Hepatocyte (in vitro differentiated cells): ENCODE results near the gene DAB1. TPM values are rescaled to one million over a fixed set of nuclear protein-coding genes. Genes with fewer than 3 reads are reported as not detected.

Source experiments
- DNase-seq: peaks from one replicate; pipeline ENCODE4 v3.0.0-alpha.2; 2016; ENCODE audit warnings: low spot score
- H2AFZ ChIP-seq: fragments of 200-600 bp; sonication (generic); 2 replicates; pipeline ENCODE4 v1.6.0; 2016; ENCODE audit warnings: antibody characterized with exemption, mild to moderate bottlenecking
- H3K27ac ChIP-seq: fragments of 200-600 bp; sonication (generic); 2 replicates; pipeline ENCODE4 v1.5.1; 2016; ENCODE audit warnings: mild to moderate bottlenecking
- H3K27me3 ChIP-seq: fragments of 200-600 bp; sonication (generic); 2 replicates; pipeline ENCODE4 v1.6.1; 2016
- H3K36me3 ChIP-seq: fragments of 200-600 bp; sonication (generic); replicated peaks from 2 replicates; pipeline ENCODE4 v1.5.1; 2016; ENCODE audit warnings: low read depth; ENCODE audit not compliant: insufficient read depth
- H3K4me1 ChIP-seq: fragments of 200-600 bp; sonication (generic); 2 replicates; pipeline ENCODE4 v1.5.1; 2016; ENCODE audit warnings: mild to moderate bottlenecking, moderate library complexity; ENCODE audit not compliant: insufficient read depth
- H3K4me2 ChIP-seq: fragments of 200-600 bp; sonication (generic); 2 replicates; pipeline ENCODE4 v1.6.0; 2016
- H3K4me3 ChIP-seq: fragments of 200-600 bp; sonication (generic); 2 replicates; pipeline ENCODE4 v1.5.1; 2016; ENCODE audit warnings: mild to moderate bottlenecking
- H3K79me2 ChIP-seq: fragments of 200-600 bp; sonication (generic); 2 replicates; pipeline ENCODE4 v1.6.0; 2017; ENCODE audit warnings: mild to moderate bottlenecking
- H3K9me2 ChIP-seq: fragments of 200-600 bp; sonication (generic); replicated peaks from 2 replicates; pipeline ENCODE4 v1.6.0; 2017; ENCODE audit warnings: mild to moderate bottlenecking; ENCODE audit not compliant: insufficient read depth
- H3K9me3 ChIP-seq: fragments of 200-600 bp; sonication (generic); 2 replicates; pipeline ENCODE4 v1.5.1; 2016; ENCODE audit warnings: low read depth, mild to moderate bottlenecking
- H4K20me1 ChIP-seq: fragments of 200-600 bp; sonication (generic); 2 replicates; pipeline ENCODE4 v1.6.0; 2016; ENCODE audit warnings: mild to moderate bottlenecking; ENCODE audit not compliant: insufficient read depth, poor library complexity, severe bottlenecking
- CTCF ChIP-seq: fragments of 200-600 bp; sonication (generic); IDR thresholded peaks from 2 replicates; pipeline ENCODE4 v1.5.1; 2016; ENCODE audit warnings: antibody characterized with exemption, mild to moderate bottlenecking; ENCODE audit not compliant: poor library complexity
- EZH2 ChIP-seq: fragments of 200-600 bp; sonication (generic); IDR thresholded peaks from 2 replicates; pipeline ENCODE4 v1.6.1; 2016; ENCODE audit warnings: antibody characterized with exemption, mild to moderate bottlenecking, borderline replicate concordance
- EZH2phosphoT487 ChIP-seq: fragments of 200-600 bp; sonication (generic); IDR thresholded peaks from one replicate; pipeline ENCODE4 v1.6.1; 2018; ENCODE audit warnings: antibody characterized with exemption, mild to moderate bottlenecking, low read depth, moderate library complexity; ENCODE audit not compliant: unreplicated experiment, severe bottlenecking
- WGBS: methylation state at CpG from one replicate; pipeline ENCODE4 v1.1.6; 2016; ENCODE audit warnings: low lambda C conversion rate; ENCODE audit errors: missing lambda C conversion rate; 5-methylcytosine and 5-hydroxymethylcytosine counted together
- polyA plus RNA-seq: library from polyadenylated mRNA; unstranded; fragments of >200 nt; fragmentation: Nextera tagmentation; extraction: Ambion mirVana; gene quantifications from 2 replicates; pipeline ENCODE4 v1.2.1, GENCODE V29; 2016
- total RNA-seq: library from RNA; depleted of rRNA; stranded (reverse); fragments of >200 nt; gene quantifications from 2 replicates; pipeline ENCODE4 v1.2.3, GENCODE V29; 2014

The DAB1 gene
- total and polyA plus RNA-seq, 2 experiments from 2014 or later: 19.5 to 37.6 TPM

- no peak overlapping the region for H3K27ac ChIP-seq
- H3K9me2 ChIP-seq: no peaks in the 10 kb centered on the region
- H3K4me1 ChIP-seq: no peaks in the 10 kb centered on the region
- H3K79me2 ChIP-seq: no peaks in the 10 kb centered on the region
- no peak overlapping the region for H3K4me2 ChIP-seq
- 87% methylated on average over 3 of the region's 3 CpGs for WGBS
- H2AFZ ChIP-seq: no peak overlapping the region
- TF ChIP-seq EZH2: no peak
- no peak for TF ChIP-seq CTCF
- TF ChIP-seq EZH2phosphoT487: no peak
- no peak overlapping the region for H3K4me3 ChIP-seq
- no peaks in the 10 kb centered on the region for H3K27me3 ChIP-seq
- H3K9me3 ChIP-seq: no peaks in the 10 kb centered on the region
- DNase-seq: no peak
- H3K36me3 ChIP-seq: no peaks in the 10 kb centered on the region
- no peaks in the 10 kb centered on the region for H4K20me1 ChIP-seq
Observed at GRCh38 chr1:57262472-57262871, 161.4 kb downstream of the DAB1 start.

GRCh38 chr1:57258557-57259325, 165.1 kb downstream of the DAB1 start:
- H2AFZ ChIP-seq: no peak overlapping the region
- H3K4me1 ChIP-seq: no peaks in the 10 kb centered on the region
- no peak for DNase-seq
- no peak overlapping the region for H3K27ac ChIP-seq
- no peaks in the 10 kb centered on the region for H3K9me2 ChIP-seq
- no peak overlapping the region for H3K4me3 ChIP-seq
- H3K4me2 ChIP-seq: no peak overlapping the region
- WGBS: 97% methylated on average over 5 of the region's 5 CpGs
- H3K9me3 ChIP-seq: no peaks in the 10 kb centered on the region
- no peaks in the 10 kb centered on the region for H3K79me2 ChIP-seq
- H3K27me3 ChIP-seq: no peaks in the 10 kb centered on the region
- no peaks in the 10 kb centered on the region for H4K20me1 ChIP-seq
- H3K36me3 ChIP-seq: no peaks in the 10 kb centered on the region
- no peak for TF ChIP-seq EZH2phosphoT487
- no peak for TF ChIP-seq EZH2
- no peak for TF ChIP-seq CTCF

GRCh38 chr1:57255945-57256344, 167.9 kb downstream of the DAB1 start:
- H3K4me3 ChIP-seq: no peak overlapping the region
- 89% methylated on average over 5 of the region's 5 CpGs for WGBS
- H4K20me1 ChIP-seq: no peaks in the 10 kb centered on the region
- no peaks in the 10 kb centered on the region for H3K79me2 ChIP-seq
- H3K9me3 ChIP-seq: no peaks in the 10 kb centered on the region
- no peak for DNase-seq
- TF ChIP-seq EZH2phosphoT487 (no peak), CTCF (no peak), EZH2 (no peak)
- no peaks in the 10 kb centered on the region for H3K36me3 ChIP-seq
- H3K4me1 ChIP-seq: no peaks in the 10 kb centered on the region
- H3K9me2 ChIP-seq: no peaks in the 10 kb centered on the region
- H3K27ac ChIP-seq: no peak overlapping the region
- no peak overlapping the region for H3K4me2 ChIP-seq
- no peak overlapping the region for H2AFZ ChIP-seq
- H3K27me3 ChIP-seq: no peaks in the 10 kb centered on the region
